GM18519 (cell line): ENCODE data around the gene MPIG6B.

Experiments used
- ATAC-seq: cut with Tn5 transposase; IDR thresholded peaks from one replicate; pipeline ENCODE4 v1.9.1; 2021; ENCODE audit warnings: mild to moderate bottlenecking, moderate library complexity; ENCODE audit not compliant: unreplicated experiment, low FRiP score

Gene MPIG6B

DNA sequence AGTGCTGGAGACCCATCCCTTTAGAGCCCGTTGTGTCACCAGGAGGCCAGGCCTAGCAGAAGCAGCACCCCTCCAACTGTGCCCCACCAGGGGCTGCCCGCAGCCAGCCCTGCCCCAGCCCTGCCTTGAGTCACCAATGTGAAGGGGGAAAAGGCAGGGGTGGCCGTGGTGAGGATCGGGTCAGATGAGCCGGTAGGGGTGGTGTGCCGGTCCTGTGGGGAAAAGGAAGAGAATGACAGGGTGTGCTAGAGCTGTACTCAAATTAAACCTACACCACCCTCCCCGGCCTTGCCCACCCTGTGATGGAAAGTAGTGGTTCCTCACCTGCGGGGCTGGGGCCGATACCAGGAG is 42.4 kb downstream of the MPIG6B start:
- no peak for ATAC-seq

DNA sequence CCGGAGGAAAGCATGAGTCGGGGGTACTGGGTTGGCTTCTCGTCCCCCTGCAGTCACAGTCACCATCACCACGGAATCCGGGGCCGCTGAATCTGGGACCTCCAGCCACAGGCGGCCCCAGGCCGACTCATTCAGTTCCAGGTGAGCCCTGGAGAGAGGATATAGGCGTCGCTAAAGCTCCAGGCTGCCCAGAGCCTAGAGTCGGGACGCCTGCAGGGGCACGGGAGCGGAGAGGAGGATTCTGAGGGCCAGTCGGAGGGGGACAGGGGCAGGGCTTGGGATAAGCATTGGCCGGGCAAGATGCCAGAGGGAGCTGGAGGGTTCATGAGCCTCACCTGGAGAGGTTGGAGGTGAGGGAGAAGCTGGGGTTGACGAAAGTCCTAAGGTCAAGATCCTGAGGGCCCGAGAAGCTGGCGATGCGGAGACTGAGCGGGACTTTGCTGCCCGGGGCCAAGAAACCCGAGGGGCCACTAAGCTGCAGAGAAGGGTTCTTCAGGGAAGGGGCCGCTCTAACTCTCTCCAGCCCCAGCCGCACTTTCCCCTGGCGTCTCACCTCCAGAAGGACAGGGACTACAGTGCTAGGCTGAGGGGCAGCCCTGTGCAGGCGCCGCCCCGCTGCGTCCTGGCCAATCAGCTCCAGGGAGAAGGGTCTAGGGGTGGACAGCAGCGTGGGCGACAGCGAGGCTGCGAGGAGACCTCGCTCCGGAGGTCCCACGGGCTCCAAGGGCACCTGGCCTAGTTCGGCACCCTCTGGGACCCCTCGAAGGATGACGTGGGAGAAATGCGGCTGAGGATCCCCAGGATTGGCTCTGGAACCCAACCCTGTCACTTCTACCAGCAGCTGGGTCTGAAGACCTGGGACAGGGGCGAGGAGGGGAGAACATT is 43.0 kb downstream of the MPIG6B start:
- no peak for ATAC-seq

GRCh38 chr6:31767096-31767645 is 44.0 kb downstream of the MPIG6B start:
- no peak for ATAC-seq

DNA sequence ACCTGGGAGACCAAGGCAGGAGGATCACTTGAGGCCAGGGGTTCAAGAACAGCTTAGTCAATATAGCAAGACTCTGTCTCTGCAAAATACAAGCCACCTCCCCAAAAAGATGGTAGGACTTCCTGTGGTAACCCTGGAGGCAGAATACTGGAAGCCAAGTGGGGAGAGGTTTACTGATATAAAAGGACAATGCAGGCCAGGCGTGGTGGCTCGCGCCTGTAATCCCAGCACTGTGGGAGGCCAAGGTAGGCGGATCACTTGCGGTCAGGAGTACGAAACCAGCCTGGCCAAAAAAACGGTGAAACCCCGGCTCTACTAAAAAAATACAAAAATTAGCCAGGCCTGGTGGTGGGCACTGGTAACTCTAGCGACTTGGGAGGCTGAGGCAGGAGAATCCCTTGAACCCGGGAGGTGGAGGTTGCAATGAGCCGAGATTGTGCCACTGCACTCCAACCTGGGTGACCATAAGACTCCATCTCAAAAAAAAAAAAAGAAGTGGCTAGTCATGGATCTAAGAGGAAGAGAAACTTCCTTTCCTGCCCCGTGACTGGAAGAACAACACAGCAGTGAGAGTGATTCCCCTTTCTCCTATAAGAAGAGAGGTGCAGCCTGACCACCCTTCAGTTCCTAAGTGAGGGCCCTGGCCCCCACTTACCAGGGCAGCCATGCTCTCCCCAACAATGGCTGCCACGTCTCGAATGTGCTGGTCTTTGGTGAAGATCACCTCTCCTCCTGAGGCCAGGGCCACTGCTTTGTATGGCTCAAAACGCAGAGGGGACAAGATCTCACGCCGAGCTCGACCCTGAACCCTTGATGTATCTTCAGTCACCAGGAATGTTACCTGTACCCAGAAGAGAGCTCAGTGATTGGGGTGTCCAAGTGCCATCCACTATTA is 45.4 kb downstream of the MPIG6B start:
- ATAC-seq: no peak

GRCh38 chr6:31769684-31770371 is 46.7 kb downstream of the MPIG6B start:
- ATAC-seq: no peak

DNA sequence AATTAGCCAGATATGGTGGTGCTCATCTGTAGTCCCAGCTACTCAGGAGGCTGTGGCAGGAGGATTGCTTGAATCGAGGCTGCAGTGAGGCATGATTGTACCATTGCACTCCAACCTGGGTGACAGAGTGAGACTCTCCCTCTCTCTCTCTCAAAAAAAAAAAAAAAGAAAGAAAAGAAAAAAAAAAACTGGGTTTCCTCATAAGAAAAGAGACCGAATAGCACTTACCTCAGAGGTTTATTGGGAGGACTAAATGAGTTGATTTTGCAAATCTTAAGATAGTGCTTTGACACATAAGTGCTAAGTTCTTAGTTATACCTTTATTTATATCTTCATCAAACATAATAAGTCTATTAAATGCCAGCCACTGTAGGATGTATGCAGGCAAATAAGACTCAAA is 47.7 kb downstream of the MPIG6B start:
- ATAC-seq: no peak

DNA sequence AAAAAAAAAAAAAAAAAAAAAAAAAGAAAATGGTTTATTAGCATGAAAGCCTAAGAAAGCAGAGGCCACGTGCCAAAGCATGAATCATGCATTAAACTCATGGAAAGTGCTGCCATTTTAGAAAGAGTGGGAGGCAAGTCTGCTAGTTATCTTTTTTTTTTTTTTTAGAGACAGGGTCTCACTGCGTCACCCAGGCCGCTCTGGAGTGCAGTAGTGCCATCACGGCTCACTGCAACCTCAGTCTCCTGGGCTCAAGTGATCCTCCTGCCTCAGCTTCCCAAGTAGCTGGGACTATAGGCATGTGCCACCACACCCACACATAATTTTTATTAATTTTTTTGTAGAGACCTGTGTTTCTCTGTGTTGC is 48.8 kb downstream of the MPIG6B start:
- no peak for ATAC-seq

- no peak for ATAC-seq
Observed at GRCh38 chr6:31775184-31775583, 52.0 kb downstream of the MPIG6B start.

DNA sequence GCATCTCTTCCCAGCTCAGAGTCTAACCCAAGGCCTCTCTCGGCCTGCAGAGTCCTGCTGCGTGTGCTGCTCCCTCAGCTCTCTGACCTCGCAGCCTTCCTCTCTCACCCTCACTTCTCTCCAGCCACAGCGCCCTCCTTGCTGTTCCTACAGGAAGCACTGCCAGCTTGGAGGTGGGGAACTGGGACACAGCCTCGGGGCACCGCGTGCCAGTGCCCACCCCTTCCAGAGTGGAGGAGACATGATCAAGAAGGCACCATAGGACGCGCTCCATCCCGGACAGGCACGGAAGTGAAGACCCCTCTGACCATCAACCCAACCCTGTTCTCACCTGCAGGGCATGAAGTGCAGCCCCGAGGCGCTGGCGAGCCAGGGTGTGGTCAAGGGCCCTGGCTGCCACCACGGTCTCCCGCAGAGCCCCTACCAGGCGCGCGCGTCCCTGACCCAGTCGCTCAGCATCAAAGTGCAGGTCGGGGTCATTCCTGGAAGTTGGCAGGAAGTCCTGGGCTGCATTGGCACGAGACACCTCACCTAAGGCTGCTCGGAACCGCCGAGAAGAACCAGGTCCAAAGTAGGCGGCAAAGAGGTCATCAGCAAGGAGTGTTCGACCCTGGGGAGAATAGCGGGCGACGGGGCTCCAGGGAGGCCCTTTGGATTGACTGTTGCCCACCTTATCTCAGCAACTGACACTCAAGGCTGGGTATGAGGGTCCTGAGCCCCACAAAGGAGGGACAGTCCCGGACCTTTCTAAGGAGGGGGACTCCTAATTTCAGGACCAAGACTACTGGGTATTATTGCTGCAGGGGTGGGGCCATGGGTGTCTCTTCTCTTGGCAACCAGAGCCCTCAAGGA is 52.7 kb downstream of the MPIG6B start:
- ATAC-seq: no peak
